Measurements from ENCODE around the gene NXN. TPM values are rescaled to one million over a fixed set of nuclear protein-coding genes. Genes with fewer than 3 reads are reported as not detected.
A peak's percentile ranks its signal among the peaks of the same experiment; 100 is the strongest.

Gene NXN
- polyA plus RNA-seq, 4 donors = 2.2 to 12.5 (median 7.1) TPM

DNA sequence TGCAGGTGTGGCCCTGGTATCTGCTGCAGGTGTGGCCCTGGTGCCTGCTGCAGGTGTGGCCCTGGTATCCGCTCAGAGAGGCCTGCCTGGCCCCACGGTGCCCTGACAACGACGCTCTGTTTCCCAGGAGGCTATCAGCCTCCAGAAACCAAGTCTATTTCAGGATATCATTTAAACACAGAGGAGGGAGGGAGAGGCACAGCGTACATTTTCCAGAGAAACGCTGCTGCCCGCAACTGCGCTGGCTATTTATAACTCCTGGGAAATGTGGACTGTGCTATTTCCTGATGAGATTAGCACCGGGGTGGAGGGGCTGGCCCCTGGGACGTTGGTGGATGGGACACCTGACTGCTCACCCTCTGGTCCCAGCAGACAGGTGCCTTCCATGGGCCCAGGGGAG, 39.9 kb upstream of the NXN start:
- Histone ChIP-seq H3K4me3 (ENCODE audit: low read depth in 1 of 3, low read length in 3 of 3) (no peak overlapping the region), H3K36me3 (ENCODE audit: control insufficient read depth in 3 of 3, insufficient read depth in 2 of 3, low read depth in 1 of 3, low read length in 3 of 3) (peaks cover 3 to 71% (median 3%) of the 10 kb centered on the region in 3 donors), H3K4me1 (ENCODE audit: control insufficient read depth in 3 of 3, insufficient read depth in 2 of 3, low read depth in 1 of 3, low read length in 2 of 3) (peaks cover 0 to 13% (median 0%) of the 10 kb centered on the region in 3 donors), H3K27me3 (ENCODE audit: control insufficient read depth in 3 of 3, insufficient read depth in 3 of 3, low read length in 3 of 3) (no peaks in the 10 kb centered on the region), H3K27ac (ENCODE audit: low read depth in 1 of 3, low read length in 2 of 3) (peak overlapping the region in 2 of 3 donors; percentile 60), H3K9me3 (ENCODE audit: control insufficient read depth in 2 of 2, insufficient read depth in 1 of 2, low read depth in 1 of 2, low read length in 1 of 2) (no peaks in the 10 kb centered on the region)
- WGBS, 3 donors = 34 to 48% (median 44%) methylated on average over 10 of the region's 10 CpGs
- DNase-seq = peak; percentile 43 to 44
- FAIRE-seq = no peak

DNA sequence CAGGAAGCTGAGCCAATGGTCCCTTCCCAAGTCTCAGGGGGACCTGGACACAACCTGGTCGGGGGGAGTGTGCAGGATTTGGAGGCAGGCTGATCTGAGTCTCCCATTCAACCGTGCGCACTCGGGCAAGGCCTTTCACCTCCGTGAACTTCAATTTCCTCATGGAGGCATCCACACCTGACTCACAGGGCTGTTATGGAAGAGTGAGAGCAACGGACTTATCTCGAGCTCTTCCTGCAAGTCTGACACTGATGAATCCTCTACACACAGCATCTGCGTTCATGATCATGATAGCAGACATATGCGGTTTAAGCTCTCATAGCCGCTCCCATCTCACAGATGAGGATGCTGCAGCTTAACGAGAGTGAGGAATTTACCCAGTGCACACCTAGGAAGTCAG, 39.0 kb upstream of the NXN start:
- FAIRE-seq = no peak
- H3K27ac ChIP-seq (ENCODE audit: low read depth in 1 of 3, low read length in 2 of 3) = peak overlapping the region in 1 of 3 donors; percentile 60

GRCh38 chr17:1013729-1014090, 34.1 kb upstream of the NXN start:
- peaks cover 0 to under 1% (median 0%) of the 10 kb centered on the region in 3 donors for H3K4me1 ChIP-seq (ENCODE audit: control insufficient read depth in 3 of 3, insufficient read depth in 2 of 3, low read depth in 1 of 3, low read length in 2 of 3)
- H3K36me3 ChIP-seq (ENCODE audit: control insufficient read depth in 3 of 3, insufficient read depth in 2 of 3, low read depth in 1 of 3, low read length in 3 of 3) = peaks cover 22 to 71% (median 30%) of the 10 kb centered on the region in 3 donors
- H3K9me3 ChIP-seq (ENCODE audit: control insufficient read depth in 2 of 2, insufficient read depth in 1 of 2, low read depth in 1 of 2, low read length in 1 of 2) = no peaks in the 10 kb centered on the region
- FAIRE-seq (no peak), DNase-seq (no peak)
- no peak overlapping the region for H3K27ac ChIP-seq (ENCODE audit: low read depth in 1 of 3, low read length in 2 of 3)
- WGBS, 3 donors = 92 to 95% (median 93%) methylated on average over 9 of the region's 9 CpGs
- H3K27me3 ChIP-seq (ENCODE audit: control insufficient read depth in 3 of 3, insufficient read depth in 3 of 3, low read length in 3 of 3) = no peaks in the 10 kb centered on the region
- H3K4me3 ChIP-seq (ENCODE audit: low read depth in 1 of 3, low read length in 3 of 3) = no peak overlapping the region

More for the DNA sequence above, 39.0 kb upstream of the NXN start:
- peaks cover 3 to 67% (median 3%) of the 10 kb centered on the region in 3 donors for H3K36me3 ChIP-seq (ENCODE audit: control insufficient read depth in 3 of 3, insufficient read depth in 2 of 3, low read depth in 1 of 3, low read length in 3 of 3)
- WGBS, 3 donors = 79 to 84% (median 84%) methylated on average over 11 of the region's 11 CpGs
- H3K9me3 ChIP-seq (ENCODE audit: control insufficient read depth in 2 of 2, insufficient read depth in 1 of 2, low read depth in 1 of 2, low read length in 1 of 2) = no peaks in the 10 kb centered on the region
- no peak overlapping the region for H3K4me3 ChIP-seq (ENCODE audit: low read depth in 1 of 3, low read length in 3 of 3)
- H3K27me3 ChIP-seq (ENCODE audit: control insufficient read depth in 3 of 3, insufficient read depth in 3 of 3, low read length in 3 of 3) = no peaks in the 10 kb centered on the region
- no peak for DNase-seq
- peaks cover 0 to 13% (median 0%) of the 10 kb centered on the region in 3 donors for H3K4me1 ChIP-seq (ENCODE audit: control insufficient read depth in 3 of 3, insufficient read depth in 2 of 3, low read depth in 1 of 3, low read length in 2 of 3)

DNA sequence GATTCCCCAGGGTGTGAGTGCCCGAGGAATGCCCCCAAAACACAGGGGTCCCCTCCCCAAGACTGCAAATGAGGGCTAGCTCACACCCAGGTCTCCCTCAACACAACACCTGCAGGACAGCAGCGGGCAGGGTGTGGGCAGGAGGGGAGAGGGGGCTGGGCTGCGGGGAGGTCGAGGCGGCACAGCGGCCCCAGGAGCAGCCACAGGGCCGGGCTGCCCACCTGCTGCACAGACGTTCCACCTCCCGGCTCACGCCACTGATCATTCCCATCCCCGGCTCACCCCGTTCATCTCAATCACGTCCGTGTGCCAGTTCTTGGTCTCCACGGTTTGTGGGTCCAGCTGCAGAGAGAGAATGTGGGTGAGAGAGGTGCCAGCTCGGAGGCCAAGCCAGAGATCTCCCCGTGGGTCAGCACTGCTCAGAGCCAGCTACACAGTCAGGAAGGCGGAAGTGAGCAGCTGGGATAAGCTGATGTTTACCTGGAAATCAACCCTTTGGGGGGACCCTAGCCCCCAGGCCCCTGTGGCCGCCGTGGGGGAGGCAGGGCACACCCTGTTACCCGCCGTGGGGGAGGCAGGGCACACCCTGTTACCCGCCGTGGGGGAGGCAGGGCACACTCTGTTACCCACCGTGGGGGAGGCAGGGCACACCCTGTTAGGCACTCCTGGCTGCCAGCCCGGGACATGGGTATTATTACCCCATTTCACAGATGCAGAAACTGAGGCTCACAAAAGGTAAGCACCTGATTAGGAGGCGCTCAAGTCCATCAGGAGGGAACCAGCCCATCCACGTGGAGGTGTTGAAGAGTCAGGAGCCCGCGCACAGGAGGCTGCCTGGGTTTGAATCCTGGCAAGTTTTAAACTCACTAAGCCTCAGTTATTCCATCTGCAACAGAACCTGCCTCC, 33.5 kb upstream of the NXN start:
- 83 to 86% (median 83%) methylated on average over 28 to 30 of the region's 30 CpGs for WGBS, 3 donors
- H3K4me3 ChIP-seq (ENCODE audit: low read depth in 1 of 3, low read length in 3 of 3) = no peak overlapping the region
- no peak for DNase-seq
- no peak overlapping the region for H3K27ac ChIP-seq (ENCODE audit: low read depth in 1 of 3, low read length in 2 of 3)
- H3K36me3 ChIP-seq (ENCODE audit: control insufficient read depth in 3 of 3, insufficient read depth in 2 of 3, low read depth in 1 of 3, low read length in 3 of 3) = peaks cover 23 to 71% (median 30%) of the 10 kb centered on the region in 3 donors
- no peak for FAIRE-seq
- H3K9me3 ChIP-seq (ENCODE audit: control insufficient read depth in 2 of 2, insufficient read depth in 1 of 2, low read depth in 1 of 2, low read length in 1 of 2) = no peaks in the 10 kb centered on the region
- no peaks in the 10 kb centered on the region for H3K27me3 ChIP-seq (ENCODE audit: control insufficient read depth in 3 of 3, insufficient read depth in 3 of 3, low read length in 3 of 3)
- no peaks in the 10 kb centered on the region for H3K4me1 ChIP-seq (ENCODE audit: control insufficient read depth in 3 of 3, insufficient read depth in 2 of 3, low read depth in 1 of 3, low read length in 2 of 3)

GRCh38 chr17:1011760-1012735, 32.5 kb upstream of the NXN start:
- WGBS, 3 donors = 91% methylated on average over 55 to 57 of the region's 57 CpGs
- Histone ChIP-seq H3K4me3 (ENCODE audit: low read depth in 1 of 3, low read length in 3 of 3) (no peak overlapping the region), H3K4me1 (ENCODE audit: control insufficient read depth in 3 of 3, insufficient read depth in 2 of 3, low read depth in 1 of 3, low read length in 2 of 3) (no peaks in the 10 kb centered on the region), H3K27me3 (ENCODE audit: control insufficient read depth in 3 of 3, insufficient read depth in 3 of 3, low read length in 3 of 3) (no peaks in the 10 kb centered on the region), H3K9me3 (ENCODE audit: control insufficient read depth in 2 of 2, insufficient read depth in 1 of 2, low read depth in 1 of 2, low read length in 1 of 2) (no peaks in the 10 kb centered on the region), H3K36me3 (ENCODE audit: control insufficient read depth in 3 of 3, insufficient read depth in 2 of 3, low read depth in 1 of 3, low read length in 3 of 3) (peaks cover 23 to 80% (median 27%) of the 10 kb centered on the region in 3 donors), H3K27ac (ENCODE audit: low read depth in 1 of 3, low read length in 2 of 3) (no peak overlapping the region)
- no peak for FAIRE-seq
- DNase-seq = no peak

- no peak for FAIRE-seq
- H3K4me3 ChIP-seq (ENCODE audit: low read depth in 1 of 3, low read length in 3 of 3) = no peak overlapping the region
- peaks cover 26 to 79% (median 27%) of the 10 kb centered on the region in 3 donors for H3K36me3 ChIP-seq (ENCODE audit: control insufficient read depth in 3 of 3, insufficient read depth in 2 of 3, low read depth in 1 of 3, low read length in 3 of 3)
- no peak overlapping the region for H3K27ac ChIP-seq (ENCODE audit: low read depth in 1 of 3, low read length in 2 of 3)
- peaks cover 0 to 4% (median 0%) of the 10 kb centered on the region in 3 donors for H3K4me1 ChIP-seq (ENCODE audit: control insufficient read depth in 3 of 3, insufficient read depth in 2 of 3, low read depth in 1 of 3, low read length in 2 of 3)
- 85 to 88% (median 88%) methylated on average over 10 of the region's 10 CpGs for WGBS, 3 donors
- H3K27me3 ChIP-seq (ENCODE audit: control insufficient read depth in 3 of 3, insufficient read depth in 3 of 3, low read length in 3 of 3) = no peaks in the 10 kb centered on the region
- H3K9me3 ChIP-seq (ENCODE audit: control insufficient read depth in 2 of 2, insufficient read depth in 1 of 2, low read depth in 1 of 2, low read length in 1 of 2) = no peaks in the 10 kb centered on the region
- no peak for DNase-seq
These were observed 31.6 kb upstream of the NXN start for GRCh38 chr17:1011138-1011537.

GRCh38 chr17:1010586-1010985, 31.0 kb upstream of the NXN start:
- DNase-seq (no peak), FAIRE-seq (no peak)
- no peaks in the 10 kb centered on the region for H3K9me3 ChIP-seq (ENCODE audit: control insufficient read depth in 2 of 2, insufficient read depth in 1 of 2, low read depth in 1 of 2, low read length in 1 of 2)
- H3K4me3 ChIP-seq (ENCODE audit: low read depth in 1 of 3, low read length in 3 of 3) = no peak overlapping the region
- H3K4me1 ChIP-seq (ENCODE audit: control insufficient read depth in 3 of 3, insufficient read depth in 2 of 3, low read depth in 1 of 3, low read length in 2 of 3) = peaks cover 0 to 9% (median 0%) of the 10 kb centered on the region in 3 donors
- 76 to 85% (median 82%) methylated on average over 14 of the region's 14 CpGs for WGBS, 3 donors
- H3K27ac ChIP-seq (ENCODE audit: low read depth in 1 of 3, low read length in 2 of 3) = no peak overlapping the region
- no peaks in the 10 kb centered on the region for H3K27me3 ChIP-seq (ENCODE audit: control insufficient read depth in 3 of 3, insufficient read depth in 3 of 3, low read length in 3 of 3)
- H3K36me3 ChIP-seq (ENCODE audit: control insufficient read depth in 3 of 3, insufficient read depth in 2 of 3, low read depth in 1 of 3, low read length in 3 of 3) = peaks cover 28 to 85% (median 29%) of the 10 kb centered on the region in 3 donors

DNA sequence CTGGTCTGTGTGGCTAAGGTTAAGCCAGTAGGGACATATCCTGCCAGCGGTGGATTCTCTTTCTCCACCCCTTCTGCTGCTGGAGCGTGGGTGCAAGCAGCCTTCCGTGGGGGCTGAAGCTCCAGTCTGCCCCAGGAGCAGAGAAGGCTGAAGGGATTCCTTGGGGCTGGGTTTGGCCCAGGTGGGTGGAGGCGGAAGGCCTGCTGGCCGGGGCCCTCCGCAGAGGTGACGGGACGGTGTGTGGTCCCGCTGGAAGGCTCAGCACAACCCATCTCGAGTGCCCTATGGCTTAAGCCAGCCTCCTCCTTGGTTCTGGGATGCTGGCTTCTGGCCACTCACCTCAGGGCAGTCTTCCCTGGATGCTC, 30.5 kb upstream of the NXN start:
- H3K4me3 ChIP-seq (ENCODE audit: low read depth in 1 of 3, low read length in 3 of 3) = no peak overlapping the region
- FAIRE-seq (no peak), DNase-seq (no peak)
- peaks cover 0 to 12% (median 0%) of the 10 kb centered on the region in 3 donors for H3K4me1 ChIP-seq (ENCODE audit: control insufficient read depth in 3 of 3, insufficient read depth in 2 of 3, low read depth in 1 of 3, low read length in 2 of 3)
- H3K36me3 ChIP-seq (ENCODE audit: control insufficient read depth in 3 of 3, insufficient read depth in 2 of 3, low read depth in 1 of 3, low read length in 3 of 3) = peaks cover 30 to 88% (median 31%) of the 10 kb centered on the region in 3 donors
- H3K9me3 ChIP-seq (ENCODE audit: control insufficient read depth in 2 of 2, insufficient read depth in 1 of 2, low read depth in 1 of 2, low read length in 1 of 2) = no peaks in the 10 kb centered on the region
- 88 to 95% (median 92%) methylated on average over 10 of the region's 10 CpGs for WGBS, 3 donors
- H3K27me3 ChIP-seq (ENCODE audit: control insufficient read depth in 3 of 3, insufficient read depth in 3 of 3, low read length in 3 of 3) = no peaks in the 10 kb centered on the region
- H3K27ac ChIP-seq (ENCODE audit: low read depth in 1 of 3, low read length in 2 of 3) = no peak overlapping the region
